LoVo (cell line): ENCODE measurements around the gene MOSMO.
A peak's percentile ranks its signal among the peaks of the same experiment; 100 is the strongest.
"Not testable (repeated sequence)": the region's sequence is repeated elsewhere in the genome, so short reads cannot be mapped to it uniquely, and the experiment has no call there.

Source experiments
- DNase-seq: peaks from one replicate; pipeline ENCODE4 v3.0.0-alpha.2; 2016; ENCODE audit warnings: low spot score

The MOSMO gene

GRCh38 chr16:22007509-22008214, at the start of gene MOSMO:
Gene MOSMO, plus strand, starts transcription at chr16:22008111. Its CDS starts 191 bp downstream, at chr16:22008302.
- DNase-seq = peak; percentile 46

- no peak for DNase-seq
Observed at GRCh38 chr16:21959050-21959449, 48.9 kb upstream of the MOSMO start.

DNA sequence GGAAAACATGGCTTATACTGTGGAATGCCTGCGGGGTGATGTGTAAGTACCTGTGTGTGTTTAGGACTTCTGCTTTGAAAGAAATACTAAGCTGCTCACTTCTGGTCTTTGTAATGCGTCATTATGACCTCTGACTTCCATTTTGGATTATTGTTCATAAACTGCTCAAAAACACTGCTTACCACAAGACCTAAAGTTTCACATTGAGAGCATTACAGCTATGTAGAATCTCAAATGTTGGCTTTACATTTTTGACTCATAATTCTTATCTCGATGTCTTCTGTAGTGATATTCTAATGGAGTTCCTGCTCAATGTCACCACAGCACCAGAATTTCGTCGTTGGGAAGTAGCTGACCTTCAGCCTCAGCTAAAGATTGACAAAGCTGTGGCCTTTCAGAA, 45.4 kb upstream of the MOSMO start:
- no peak for DNase-seq

- DNase-seq = no peak
Observed at GRCh38 chr16:21963887-21964286, 44.0 kb upstream of the MOSMO start.

GRCh38 chr16:21964353-21964752, 43.6 kb upstream of the MOSMO start:
- no peak for DNase-seq

GRCh38 chr16:21971856-21972255, 36.1 kb upstream of the MOSMO start:
- no peak for DNase-seq

GRCh38 chr16:21973945-21974344, 34.0 kb upstream of the MOSMO start:
- DNase-seq = no peak

- no peak for DNase-seq
Observed at GRCh38 chr16:21980032-21980431, 27.9 kb upstream of the MOSMO start.

- DNase-seq = no peak
Observed at GRCh38 chr16:21982108-21982507, 25.8 kb upstream of the MOSMO start.

GRCh38 chr16:21984062-21984461, 23.8 kb upstream of the MOSMO start:
- DNase-seq = no peak

DNA sequence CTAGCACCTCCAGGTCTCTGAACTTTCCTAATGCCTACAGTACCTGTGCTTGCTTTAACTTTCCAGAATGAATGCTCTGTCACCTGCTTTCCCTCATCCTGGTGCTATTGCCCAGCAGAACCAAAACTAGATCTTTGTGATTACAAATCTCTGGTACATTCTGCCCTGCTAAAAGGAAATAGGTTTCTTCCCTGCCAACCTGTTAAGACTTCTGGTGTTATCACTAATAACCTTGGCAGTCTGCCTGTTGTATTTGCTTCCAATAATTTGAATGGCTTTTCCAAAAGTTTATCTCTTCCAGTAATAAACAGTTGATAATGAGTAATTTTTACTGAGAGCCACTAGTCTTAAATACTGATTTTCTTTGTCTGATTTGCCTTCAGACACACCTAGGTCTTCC, 22.4 kb upstream of the MOSMO start:
- DNase-seq = no peak

GRCh38 chr16:21986692-21987246, 21.1 kb upstream of the MOSMO start:
- DNase-seq = no peak

GRCh38 chr16:21987498-21987897, 20.4 kb upstream of the MOSMO start:
- DNase-seq = no peak

DNA sequence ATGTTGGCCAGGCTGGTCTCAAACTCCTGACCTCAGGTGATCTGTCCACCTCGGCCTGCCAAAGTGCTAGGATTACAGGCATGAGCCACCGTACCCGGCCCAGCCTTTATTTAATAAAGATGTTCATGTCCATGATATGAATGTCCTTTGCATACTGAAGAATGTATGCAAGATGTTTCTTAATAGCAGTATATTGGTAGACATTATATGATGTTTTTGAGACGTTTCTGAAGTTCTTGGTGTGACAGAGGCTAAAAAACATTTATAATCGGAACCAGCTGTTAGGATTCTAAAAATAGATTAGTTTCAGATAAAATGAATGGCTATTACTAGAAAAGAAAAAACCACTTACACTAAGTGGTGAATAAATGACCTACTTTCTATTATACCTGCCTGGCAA, 18.8 kb upstream of the MOSMO start:
- DNase-seq = no peak

DNA sequence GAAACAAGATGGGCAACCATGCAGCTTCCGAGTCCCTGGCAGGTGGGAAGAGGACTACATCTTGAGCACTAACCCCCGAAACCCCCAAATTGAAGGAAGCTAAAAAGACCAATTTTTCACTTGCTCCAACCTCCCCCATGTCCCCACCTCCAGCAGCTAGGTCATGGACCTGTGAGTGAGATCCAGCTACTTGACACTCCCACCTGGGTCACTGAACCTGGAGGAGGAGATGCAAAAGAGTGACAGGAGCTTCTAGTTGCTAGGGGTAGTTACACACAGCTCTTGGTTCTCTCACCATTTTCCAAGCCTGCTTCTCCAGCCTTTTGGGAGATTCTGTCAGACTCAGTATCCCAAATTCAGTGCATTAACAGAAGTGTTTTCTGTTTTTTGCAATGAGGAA, 18.2 kb upstream of the MOSMO start:
- DNase-seq = no peak

GRCh38 chr16:21990381-21990944, 17.4 kb upstream of the MOSMO start:
- DNase-seq = no peak

- no peak for DNase-seq
Observed at GRCh38 chr16:21991621-21992020, 16.3 kb upstream of the MOSMO start.

GRCh38 chr16:21994856-21995465, 12.9 kb upstream of the MOSMO start:
- no peak for DNase-seq

- no peak for DNase-seq
Observed at GRCh38 chr16:21996923-21997696, 10.8 kb upstream of the MOSMO start.

DNA sequence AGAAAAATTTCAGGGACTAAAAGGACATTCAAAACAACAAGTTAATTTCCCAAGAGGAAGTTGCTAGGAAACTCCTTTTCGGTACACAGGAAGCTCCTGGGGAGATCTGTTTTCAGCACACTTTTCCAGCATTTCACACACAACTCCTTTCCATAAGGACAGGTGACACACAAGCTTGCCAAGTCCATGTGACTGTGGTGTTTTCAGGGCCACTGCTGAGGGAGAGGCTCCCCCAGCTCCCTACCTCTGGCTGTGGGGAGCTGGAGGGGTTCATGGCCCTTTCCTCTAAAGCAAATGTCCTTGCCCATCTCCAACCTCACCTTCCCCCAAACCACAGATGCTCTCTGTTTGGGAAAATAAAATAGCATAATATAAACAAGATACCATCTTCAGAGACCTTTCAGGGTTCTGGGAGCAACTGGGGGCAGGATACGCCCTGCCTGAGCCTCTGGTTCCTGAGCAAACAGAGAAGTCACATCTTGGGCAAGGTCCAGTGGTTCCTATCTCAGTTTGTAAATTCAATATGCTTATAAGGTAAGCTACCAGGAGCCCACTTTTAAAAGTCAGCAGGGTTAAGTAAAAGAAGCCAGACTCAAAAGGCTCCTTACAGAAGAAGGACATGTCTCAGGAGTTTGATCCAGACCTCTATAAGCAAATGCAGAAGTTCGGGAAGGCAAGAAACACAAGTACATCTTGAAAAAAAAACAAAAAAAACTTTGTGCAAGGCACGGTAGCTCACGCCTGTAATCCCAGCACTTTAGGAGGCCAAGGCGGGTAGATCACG, 10.0 kb upstream of the MOSMO start:
- no peak for DNase-seq

- DNase-seq = no peak
Observed at GRCh38 chr16:22001591-22001990, 6.3 kb upstream of the MOSMO start.

DNA sequence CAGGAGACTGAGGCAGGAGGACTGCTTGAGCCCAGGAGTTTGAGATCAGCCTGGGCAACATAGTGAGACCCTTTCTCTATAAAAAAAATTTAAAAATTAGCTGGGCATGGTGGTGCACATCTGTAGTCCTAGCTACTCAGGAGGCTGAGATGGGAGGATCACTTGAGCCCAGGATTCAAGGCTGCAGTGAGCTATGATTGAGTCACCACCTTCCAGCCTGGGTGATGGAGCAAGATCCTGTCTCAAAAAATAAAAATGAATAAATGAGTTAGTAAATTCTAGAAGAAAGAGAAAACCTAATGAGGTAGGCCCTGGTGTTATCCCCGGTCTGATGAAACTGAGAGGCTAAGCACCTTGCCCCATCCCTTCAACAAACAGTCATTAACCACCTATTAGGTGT, 5.9 kb upstream of the MOSMO start:
- DNase-seq = not testable (repeated sequence)
